ENCODE measurements around the gene NDUFB2. TPM values are rescaled to one million over a fixed set of nuclear protein-coding genes. Genes with fewer than 3 reads are reported as not detected.
A peak's percentile ranks its signal among the peaks of the same experiment; 100 is the strongest.

Gene NDUFB2
- total RNA-seq, 1 experiment from 2014 or later = 152 TPM

- peak; percentile 74; the same call in 1 of the 2 replicates for TF ChIP-seq USF1 (CRISPR knock-in tag; IDR thresholded peaks at IDR 0.05)
- TF ChIP-seq ZNF423 (CRISPR knock-in tag; IDR thresholded peaks at IDR 0.05) = peak; percentile 70
- no peak for TF ChIP-seq ZNF396 (CRISPR knock-in tag; IDR thresholded peaks at IDR 0.05; ENCODE audit: borderline replicate concordance)
- TF ChIP-seq, protein P1, sequence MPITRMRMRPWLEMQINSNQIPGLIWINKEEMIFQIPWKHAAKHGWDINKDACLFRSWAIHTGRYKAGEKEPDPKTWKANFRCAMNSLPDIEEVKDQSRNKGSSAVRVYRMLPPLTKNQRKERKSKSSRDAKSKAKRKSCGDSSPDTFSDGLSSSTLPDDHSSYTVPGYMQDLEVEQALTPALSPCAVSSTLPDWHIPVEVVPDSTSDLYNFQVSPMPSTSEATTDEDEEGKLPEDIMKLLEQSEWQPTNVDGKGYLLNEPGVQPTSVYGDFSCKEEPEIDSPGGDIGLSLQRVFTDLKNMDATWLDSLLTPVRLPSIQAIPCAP (CRISPR knock-in tag; IDR thresholded peaks at IDR 0.05) = peak; percentile 46; the same call in 1 of the 2 replicates
- peak; percentile 67 for TF ChIP-seq FOXK1 (CRISPR knock-in tag; IDR thresholded peaks at IDR 0.05)
- TF ChIP-seq E2F5 (CRISPR knock-in tag; IDR thresholded peaks at IDR 0.05) = peak; percentile 91
- TF ChIP-seq MYBL2 (CRISPR knock-in tag; IDR thresholded peaks at IDR 0.05) = peak; percentile 82; the same call in 1 of the 2 replicates
- 0 out of 2 replicates have a peak, but pooled peaks have one; percentile 63 for TF ChIP-seq SMAD3 (CRISPR knock-in tag; IDR thresholded peaks at IDR 0.05; ENCODE audit: borderline replicate concordance)
- TF ChIP-seq, protein P2, sequence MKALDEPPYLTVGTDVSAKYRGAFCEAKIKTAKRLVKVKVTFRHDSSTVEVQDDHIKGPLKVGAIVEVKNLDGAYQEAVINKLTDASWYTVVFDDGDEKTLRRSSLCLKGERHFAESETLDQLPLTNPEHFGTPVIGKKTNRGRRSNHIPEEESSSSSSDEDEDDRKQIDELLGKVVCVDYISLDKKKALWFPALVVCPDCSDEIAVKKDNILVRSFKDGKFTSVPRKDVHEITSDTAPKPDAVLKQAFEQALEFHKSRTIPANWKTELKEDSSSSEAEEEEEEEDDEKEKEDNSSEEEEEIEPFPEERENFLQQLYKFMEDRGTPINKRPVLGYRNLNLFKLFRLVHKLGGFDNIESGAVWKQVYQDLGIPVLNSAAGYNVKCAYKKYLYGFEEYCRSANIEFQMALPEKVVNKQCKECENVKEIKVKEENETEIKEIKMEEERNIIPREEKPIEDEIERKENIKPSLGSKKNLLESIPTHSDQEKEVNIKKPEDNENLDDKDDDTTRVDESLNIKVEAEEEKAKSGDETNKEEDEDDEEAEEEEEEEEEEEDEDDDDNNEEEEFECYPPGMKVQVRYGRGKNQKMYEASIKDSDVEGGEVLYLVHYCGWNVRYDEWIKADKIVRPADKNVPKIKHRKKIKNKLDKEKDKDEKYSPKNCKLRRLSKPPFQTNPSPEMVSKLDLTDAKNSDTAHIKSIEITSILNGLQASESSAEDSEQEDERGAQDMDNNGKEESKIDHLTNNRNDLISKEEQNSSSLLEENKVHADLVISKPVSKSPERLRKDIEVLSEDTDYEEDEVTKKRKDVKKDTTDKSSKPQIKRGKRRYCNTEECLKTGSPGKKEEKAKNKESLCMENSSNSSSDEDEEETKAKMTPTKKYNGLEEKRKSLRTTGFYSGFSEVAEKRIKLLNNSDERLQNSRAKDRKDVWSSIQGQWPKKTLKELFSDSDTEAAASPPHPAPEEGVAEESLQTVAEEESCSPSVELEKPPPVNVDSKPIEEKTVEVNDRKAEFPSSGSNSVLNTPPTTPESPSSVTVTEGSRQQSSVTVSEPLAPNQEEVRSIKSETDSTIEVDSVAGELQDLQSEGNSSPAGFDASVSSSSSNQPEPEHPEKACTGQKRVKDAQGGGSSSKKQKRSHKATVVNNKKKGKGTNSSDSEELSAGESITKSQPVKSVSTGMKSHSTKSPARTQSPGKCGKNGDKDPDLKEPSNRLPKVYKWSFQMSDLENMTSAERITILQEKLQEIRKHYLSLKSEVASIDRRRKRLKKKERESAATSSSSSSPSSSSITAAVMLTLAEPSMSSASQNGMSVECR (CRISPR knock-in tag; IDR thresholded peaks at IDR 0.05; ENCODE audit: borderline replicate concordance) = 0 out of 2 replicates have a peak, but pooled peaks have one; percentile 28
These were observed at the start of gene NDUFB2 (continued) for GRCh38 chr7:140696680-140697446.

DNA sequence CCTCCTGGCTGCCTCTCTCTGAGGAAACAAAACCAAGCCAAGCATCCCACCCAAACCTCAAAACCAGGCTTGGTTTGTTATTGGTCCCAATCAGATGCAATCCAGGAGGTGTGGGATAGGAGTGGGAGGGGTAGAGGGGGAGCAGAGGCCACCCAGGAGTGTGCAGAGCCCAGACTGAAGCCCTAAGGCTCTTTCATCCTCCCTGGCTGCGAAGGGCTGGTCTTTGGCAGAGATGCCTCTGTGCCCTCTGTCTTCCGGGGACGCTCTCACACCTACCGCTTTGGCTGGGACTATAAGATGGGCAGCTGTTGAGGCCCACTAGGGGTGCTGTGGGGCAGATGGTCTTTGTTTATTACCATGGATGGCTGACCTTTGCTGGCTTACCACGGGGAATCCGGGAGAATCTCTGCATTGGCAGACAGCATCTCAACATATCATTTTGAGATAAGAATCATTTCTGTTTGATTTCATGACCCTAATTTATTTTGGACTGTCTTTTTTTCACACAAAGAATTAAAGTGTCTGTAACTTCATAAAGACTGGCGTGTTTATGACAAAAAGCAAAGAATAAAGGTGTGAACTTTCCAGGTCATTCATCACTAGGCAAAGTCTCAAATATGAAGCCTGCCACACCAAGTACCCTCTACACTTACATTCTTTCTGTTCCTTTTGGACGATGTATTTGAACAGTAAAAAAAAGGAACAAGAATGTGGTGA lies 49.4 kb upstream of the NDUFB2 start:
- H3K4me1 Mint-ChIP-seq = peaks cover 12% of the 10 kb centered on the region
- H3K27ac Mint-ChIP-seq = no peak overlapping the region
- H3K9me3 Mint-ChIP-seq = no peaks in the 10 kb centered on the region
- ATAC-seq (peak; percentile 96), DNase-seq (ENCODE audit: low spot score) (peak; percentile 74)
- H3K4me3 Mint-ChIP-seq = no peak overlapping the region
- POLR2A ChIA-PET = interaction anchor here (0.6 kb wide), 1 partner anchor 11 kb away, joined by 3 read pairs; no protein-coding TSS in a partner anchor
- H3K36me3 Mint-ChIP-seq = no peaks in the 10 kb centered on the region
- CTCF ChIA-PET = interaction anchor here (0.6 to 2.0 kb wide), 25 partner anchors 9 to 1221 kb away, joined by 3 to 6 read pairs (median 4); partner anchors contain the start of gene ADCK2
- TF ChIP-seq, protein P3, sequence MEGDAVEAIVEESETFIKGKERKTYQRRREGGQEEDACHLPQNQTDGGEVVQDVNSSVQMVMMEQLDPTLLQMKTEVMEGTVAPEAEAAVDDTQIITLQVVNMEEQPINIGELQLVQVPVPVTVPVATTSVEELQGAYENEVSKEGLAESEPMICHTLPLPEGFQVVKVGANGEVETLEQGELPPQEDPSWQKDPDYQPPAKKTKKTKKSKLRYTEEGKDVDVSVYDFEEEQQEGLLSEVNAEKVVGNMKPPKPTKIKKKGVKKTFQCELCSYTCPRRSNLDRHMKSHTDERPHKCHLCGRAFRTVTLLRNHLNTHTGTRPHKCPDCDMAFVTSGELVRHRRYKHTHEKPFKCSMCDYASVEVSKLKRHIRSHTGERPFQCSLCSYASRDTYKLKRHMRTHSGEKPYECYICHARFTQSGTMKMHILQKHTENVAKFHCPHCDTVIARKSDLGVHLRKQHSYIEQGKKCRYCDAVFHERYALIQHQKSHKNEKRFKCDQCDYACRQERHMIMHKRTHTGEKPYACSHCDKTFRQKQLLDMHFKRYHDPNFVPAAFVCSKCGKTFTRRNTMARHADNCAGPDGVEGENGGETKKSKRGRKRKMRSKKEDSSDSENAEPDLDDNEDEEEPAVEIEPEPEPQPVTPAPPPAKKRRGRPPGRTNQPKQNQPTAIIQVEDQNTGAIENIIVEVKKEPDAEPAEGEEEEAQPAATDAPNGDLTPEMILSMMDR (IDR thresholded peaks at IDR 0.05) = peak; percentile 36; the same call in 1 of the 2 replicates
- no peak for TF ChIP-seq ZNF416 (CRISPR knock-in tag; IDR thresholded peaks at IDR 0.05)
- peaks cover 13% of the 10 kb centered on the region for H3K27me3 Mint-ChIP-seq (ENCODE audit: low read depth)

Data from WTC11 (cell line).